ENCODE data around the gene ZCCHC14. TPM values are rescaled to one million over a fixed set of nuclear protein-coding genes. Genes with fewer than 3 reads are reported as not detected.

The ZCCHC14 gene
- total RNA-seq, 2 experiments from 2014 or later, result 16.4 to 18.3 TPM

DNA sequence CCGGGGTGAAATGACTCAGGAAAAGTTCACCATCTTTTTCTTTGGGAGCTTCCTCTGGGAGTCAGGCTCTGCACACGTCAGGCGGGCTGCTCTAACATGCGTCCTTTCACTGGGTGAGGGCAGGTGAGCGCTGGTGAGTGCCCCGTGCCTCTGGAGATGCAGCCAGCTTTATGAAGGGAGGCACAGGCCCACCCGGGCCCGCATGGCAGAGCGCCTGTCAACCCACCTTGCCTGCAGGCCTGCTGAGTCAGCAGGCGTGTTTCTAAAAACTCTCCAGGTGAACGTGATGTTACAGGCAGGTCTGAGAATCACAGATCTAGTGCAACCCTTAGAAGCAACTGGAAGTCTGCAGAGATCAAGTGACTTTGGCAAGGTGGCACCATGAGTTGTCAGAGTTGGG lies 82.3 kb downstream of the ZCCHC14 start:
- Mint-ChIP-seq H3K27ac (no peak overlapping the region), H3K4me1 (ENCODE audit: low read depth) (no peaks in the 10 kb centered on the region), H3K9me3 (no peaks in the 10 kb centered on the region), H3K4me3 (no peak overlapping the region), H3K36me3 (ENCODE audit: low read depth) (peaks cover 62% of the 10 kb centered on the region), H3K27me3 (no peaks in the 10 kb centered on the region)
- CTCF ChIA-PET, result no interaction called here
- Histone ChIP-seq H3K36me3 (ENCODE audit: insufficient read depth, low read length) (peaks cover 67% of the 10 kb centered on the region), H3K27ac (ENCODE audit: low read depth in 1 of 2, low read length in 2 of 2) (no peak overlapping the region), H3K4me3 (ENCODE audit: low read length) (no peak overlapping the region), H3K27me3 (ENCODE audit: control insufficient read depth in 1 of 2, insufficient read depth in 2 of 2, low read length in 2 of 2) (no peaks in the 10 kb centered on the region), H3K4me1 (ENCODE audit: insufficient read depth, low read length) (no peaks in the 10 kb centered on the region), H3K9me3 (ENCODE audit: control insufficient read depth in 1 of 2, insufficient read depth in 1 of 2, low read length in 2 of 2) (no peaks in the 10 kb centered on the region)
- no peak for DNase-seq
- TF ChIP-seq, protein P1, sequence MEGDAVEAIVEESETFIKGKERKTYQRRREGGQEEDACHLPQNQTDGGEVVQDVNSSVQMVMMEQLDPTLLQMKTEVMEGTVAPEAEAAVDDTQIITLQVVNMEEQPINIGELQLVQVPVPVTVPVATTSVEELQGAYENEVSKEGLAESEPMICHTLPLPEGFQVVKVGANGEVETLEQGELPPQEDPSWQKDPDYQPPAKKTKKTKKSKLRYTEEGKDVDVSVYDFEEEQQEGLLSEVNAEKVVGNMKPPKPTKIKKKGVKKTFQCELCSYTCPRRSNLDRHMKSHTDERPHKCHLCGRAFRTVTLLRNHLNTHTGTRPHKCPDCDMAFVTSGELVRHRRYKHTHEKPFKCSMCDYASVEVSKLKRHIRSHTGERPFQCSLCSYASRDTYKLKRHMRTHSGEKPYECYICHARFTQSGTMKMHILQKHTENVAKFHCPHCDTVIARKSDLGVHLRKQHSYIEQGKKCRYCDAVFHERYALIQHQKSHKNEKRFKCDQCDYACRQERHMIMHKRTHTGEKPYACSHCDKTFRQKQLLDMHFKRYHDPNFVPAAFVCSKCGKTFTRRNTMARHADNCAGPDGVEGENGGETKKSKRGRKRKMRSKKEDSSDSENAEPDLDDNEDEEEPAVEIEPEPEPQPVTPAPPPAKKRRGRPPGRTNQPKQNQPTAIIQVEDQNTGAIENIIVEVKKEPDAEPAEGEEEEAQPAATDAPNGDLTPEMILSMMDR (IDR thresholded peaks at IDR 0.05), result no peak
- intact Hi-C loops (cut with DNase I, micrococcal nuclease), result loop anchor here in 1 of 2 experiments (10.0 kb wide), 1 partner anchor 134 kb away; no protein-coding TSS in a partner anchor
- POLR2A ChIA-PET, result no interaction called here
- no peak for ATAC-seq (ENCODE audit: poor library complexity)

DNA sequence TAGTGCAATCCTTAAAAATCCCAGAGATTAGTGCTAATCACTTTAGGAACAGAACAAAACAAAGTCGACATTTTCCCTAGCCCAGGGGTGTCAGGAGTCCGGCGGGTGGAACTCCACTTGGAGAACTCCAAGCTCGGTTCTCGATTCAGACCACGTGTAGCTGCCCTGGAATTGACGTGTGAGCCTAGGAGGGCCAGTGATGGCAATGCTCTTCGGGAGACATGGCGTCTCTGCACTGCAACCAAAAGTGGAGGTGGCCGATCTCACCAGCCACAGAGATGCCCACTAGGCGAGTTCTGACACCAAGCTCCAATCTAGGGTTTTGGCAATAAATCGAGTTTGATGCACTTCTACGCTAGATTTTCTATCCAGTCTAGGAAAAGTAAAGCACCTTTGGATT lies 83.0 kb downstream of the ZCCHC14 start:
- no peaks in the 10 kb centered on the region for H3K27me3 ChIP-seq (ENCODE audit: control insufficient read depth in 1 of 2, insufficient read depth in 2 of 2, low read length in 2 of 2)
- ChIA-PET POLR2A (no interaction called here), CTCF (no interaction called here)
- Mint-ChIP-seq H3K9me3 (no peaks in the 10 kb centered on the region), H3K4me1 (ENCODE audit: low read depth) (no peaks in the 10 kb centered on the region), H3K27me3 (no peaks in the 10 kb centered on the region), H3K27ac (no peak overlapping the region), H3K36me3 (ENCODE audit: low read depth) (peaks cover 63% of the 10 kb centered on the region), H3K4me3 (no peak overlapping the region)
- no peaks in the 10 kb centered on the region for H3K9me3 ChIP-seq (ENCODE audit: control insufficient read depth in 1 of 2, insufficient read depth in 1 of 2, low read length in 2 of 2)
- DNase-seq (no peak), ATAC-seq (ENCODE audit: poor library complexity) (no peak)
- H3K4me3 ChIP-seq (ENCODE audit: low read length), result no peak overlapping the region
- intact Hi-C loops (cut with DNase I, micrococcal nuclease), result loop anchor here in 1 of 2 experiments (10.0 kb wide), 1 partner anchor 135 kb away; no protein-coding TSS in a partner anchor
- no peaks in the 10 kb centered on the region for H3K4me1 ChIP-seq (ENCODE audit: insufficient read depth, low read length)
- no peak overlapping the region for H3K27ac ChIP-seq (ENCODE audit: low read depth in 1 of 2, low read length in 2 of 2)
- H3K36me3 ChIP-seq (ENCODE audit: insufficient read depth, low read length), result peaks cover 68% of the 10 kb centered on the region
- TF ChIP-seq, protein P1 (IDR thresholded peaks at IDR 0.05), result no peak

DNA sequence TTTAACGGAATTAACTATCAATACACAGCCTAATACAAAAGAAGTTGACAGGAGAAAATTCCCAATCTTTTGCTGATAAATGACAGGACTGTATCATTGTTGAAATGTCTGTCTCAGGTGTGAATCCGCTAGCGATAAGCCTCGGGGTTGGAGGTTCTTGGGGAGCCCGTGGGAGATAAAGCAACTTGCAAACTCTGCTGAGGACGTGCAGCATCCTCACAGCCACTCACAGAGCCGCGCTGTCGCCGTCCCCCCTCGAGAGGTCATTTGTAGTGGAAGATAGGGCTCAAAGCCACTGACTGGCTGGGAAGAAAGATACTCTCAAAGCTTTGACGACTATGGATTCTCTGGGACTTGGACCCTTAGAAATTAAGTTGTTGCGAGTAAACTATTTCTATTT lies 83.7 kb downstream of the ZCCHC14 start:
- Mint-ChIP-seq H3K4me3 (no peak overlapping the region), H3K36me3 (ENCODE audit: low read depth) (peaks cover 70% of the 10 kb centered on the region), H3K27me3 (no peaks in the 10 kb centered on the region), H3K27ac (no peak overlapping the region), H3K4me1 (ENCODE audit: low read depth) (no peaks in the 10 kb centered on the region), H3K9me3 (no peaks in the 10 kb centered on the region)
- CTCF ChIA-PET, result no interaction called here
- H3K9me3 ChIP-seq (ENCODE audit: control insufficient read depth in 1 of 2, insufficient read depth in 1 of 2, low read length in 2 of 2), result no peaks in the 10 kb centered on the region
- H3K36me3 ChIP-seq (ENCODE audit: insufficient read depth, low read length), result peaks cover 69% of the 10 kb centered on the region
- H3K4me3 ChIP-seq (ENCODE audit: low read length), result no peak overlapping the region
- POLR2A ChIA-PET, result no interaction called here
- TF ChIP-seq, protein P1 (IDR thresholded peaks at IDR 0.05), result no peak
- intact Hi-C loops (cut with DNase I, micrococcal nuclease), result no loop called here
- H3K27me3 ChIP-seq (ENCODE audit: control insufficient read depth in 1 of 2, insufficient read depth in 2 of 2, low read length in 2 of 2), result no peaks in the 10 kb centered on the region
- DNase-seq, result no peak
- ATAC-seq (ENCODE audit: poor library complexity), result no peak
- no peak overlapping the region for H3K27ac ChIP-seq (ENCODE audit: low read depth in 1 of 2, low read length in 2 of 2)
- no peaks in the 10 kb centered on the region for H3K4me1 ChIP-seq (ENCODE audit: insufficient read depth, low read length)

Data from CD4-positive, alpha-beta T cell (primary cell).